ENCODE results near the gene VAMP5. TPM values are rescaled to one million over a fixed set of nuclear protein-coding genes. Genes with fewer than 3 reads are reported as not detected.

The VAMP5 gene
- total and polyA plus RNA-seq, 10 donors = 58.5 to 129 (median 72.1) TPM

- Histone ChIP-seq H3K36me3 (peaks cover 0 to 45% (median 23%) of the 10 kb centered on the region in 6 donors), H3K27ac (peak overlapping the region in 1 of 8 donors; percentile 92), H3K4me3 (no peak overlapping the region), H3K27me3 (replicated peaks in 1 of 7) (no peaks in the 10 kb centered on the region), H3K4me1 (peaks cover 30 to 88% (median 56%) of the 10 kb centered on the region in 6 donors), H3K9me3 (no peaks in the 10 kb centered on the region)
- intact Hi-C loops (cut with DNase I; ENCODE audit: low total_unique reads) = no loop called here
- peak; percentile 74 for DNase-seq
- WGBS, 5 donors = 73 to 83% (median 77%) methylated on average over 15 to 17 of the region's 17 CpGs
- no peak for TF ChIP-seq CTCF (IDR thresholded peaks at IDR 0.05 in 8 of 11, conservative IDR thresholded peaks at IDR 0.05 in 3 of 11)
- TF ChIP-seq POLR2AphosphoS5 (IDR thresholded peaks at IDR 0.05) = peak in 2 of 3 donors; percentile 6 to 62
Measured at GRCh38 chr2:85599468-85600234, 15.4 kb downstream of the VAMP5 start.

DNA sequence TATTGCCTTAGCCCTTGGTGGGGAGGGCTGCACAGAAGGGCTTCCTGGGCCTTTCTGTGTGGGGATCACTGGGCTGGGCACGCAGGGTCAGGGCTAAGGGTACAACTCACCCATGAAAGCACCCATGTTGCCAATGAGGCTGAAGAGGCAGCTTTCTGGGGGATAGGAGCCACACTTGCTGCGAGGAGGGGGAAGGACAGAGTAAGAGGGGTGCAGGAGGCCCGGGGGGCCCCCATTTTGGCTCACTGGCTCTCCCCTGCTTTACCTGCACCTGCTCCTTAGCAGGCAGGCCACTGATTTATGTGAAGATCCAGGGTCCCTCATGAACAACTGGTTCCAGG is 16.0 kb downstream of the VAMP5 start:
- Histone ChIP-seq H3K27me3 (replicated peaks in 1 of 7) (no peaks in the 10 kb centered on the region), H3K9me3 (no peaks in the 10 kb centered on the region), H3K4me3 (no peak overlapping the region), H3K4me1 (peaks cover 30 to 88% (median 58%) of the 10 kb centered on the region in 6 donors), H3K36me3 (peaks cover 0 to 45% (median 23%) of the 10 kb centered on the region in 6 donors), H3K27ac (peak overlapping the region in 1 of 8 donors; percentile 92)
- intact Hi-C loops (cut with DNase I; ENCODE audit: low total_unique reads) = no loop called here
- WGBS, 5 donors = 82 to 94% (median 87%) methylated on average over 3 of the region's 3 CpGs
- peak; percentile 59 for DNase-seq
- no peak for TF ChIP-seq CTCF (IDR thresholded peaks at IDR 0.05 in 8 of 11, conservative IDR thresholded peaks at IDR 0.05 in 3 of 11)
- no peak for TF ChIP-seq POLR2AphosphoS5 (IDR thresholded peaks at IDR 0.05)
- no peak for TF ChIP-seq POLR2A (IDR thresholded peaks at IDR 0.05)

DNA sequence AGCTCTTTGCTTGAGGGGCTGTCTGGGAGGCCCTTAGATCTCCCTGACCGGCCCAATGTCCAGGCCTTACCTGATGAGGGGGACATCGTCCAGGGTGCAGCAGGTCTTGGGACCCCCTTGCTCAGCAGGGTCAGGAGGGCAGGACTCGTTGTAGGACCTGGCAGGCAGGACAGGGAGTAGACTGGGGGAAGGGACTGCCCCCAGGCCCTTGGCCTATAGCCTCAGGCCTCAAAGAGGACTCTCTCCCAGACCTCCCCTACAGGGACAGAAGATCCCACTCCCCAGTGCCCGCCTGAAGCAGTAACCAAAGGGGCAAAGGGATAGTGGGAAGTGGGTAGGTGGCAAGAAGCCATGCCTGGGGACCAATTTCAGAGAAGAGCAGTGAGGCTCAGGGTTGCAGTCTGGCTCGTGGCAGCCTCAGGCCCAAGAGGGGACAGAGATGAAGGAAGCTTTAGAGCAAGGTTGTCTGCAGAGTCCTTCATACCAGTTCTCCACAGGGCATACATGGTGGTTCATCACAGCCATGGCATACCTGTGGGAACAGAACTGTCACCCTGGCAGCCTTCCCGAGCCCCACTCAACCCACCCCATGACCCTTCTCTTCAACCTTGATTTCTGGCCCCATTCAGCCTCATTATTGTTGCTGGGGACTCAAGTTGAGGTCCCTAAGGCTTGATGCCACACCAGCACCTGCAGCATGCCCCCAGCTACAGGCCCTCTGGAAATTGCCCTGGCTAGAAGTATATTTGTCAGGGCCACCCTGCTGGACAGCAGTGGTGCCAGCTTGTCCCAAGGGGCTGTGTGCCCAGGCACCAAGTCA is 16.9 kb downstream of the VAMP5 start:
- H3K27ac ChIP-seq = peak overlapping the region in 5 of 8 donors; percentile 76 to 92 (median 89)
- H3K9me3 ChIP-seq = no peaks in the 10 kb centered on the region
- peaks cover 0 to 54% (median 23%) of the 10 kb centered on the region in 6 donors for H3K36me3 ChIP-seq
- 78 to 95% (median 86%) methylated on average over 6 of the region's 6 CpGs for WGBS, 5 donors
- intact Hi-C loops (cut with DNase I; ENCODE audit: low total_unique reads) = no loop called here
- H3K27me3 ChIP-seq (replicated peaks in 1 of 7) = no peaks in the 10 kb centered on the region
- H3K4me3 ChIP-seq = peak overlapping the region in 5 of 8 donors; percentile 74 to 93 (median 86)
- peak; percentile 74 for DNase-seq
- peaks cover 35 to 93% (median 63%) of the 10 kb centered on the region in 6 donors for H3K4me1 ChIP-seq
- TF ChIP-seq POLR2AphosphoS5 (IDR thresholded peaks at IDR 0.05) (peak in 2 of 3 donors; percentile 3 to 26), POLR2A (IDR thresholded peaks at IDR 0.05) (no peak), CTCF (IDR thresholded peaks at IDR 0.05 in 8 of 11, conservative IDR thresholded peaks at IDR 0.05 in 3 of 11) (no peak)

All from spleen (tissue), 11 donors.